IMR-90 (cell line): Measurements from ENCODE around the gene PLOD3. TPM values are rescaled to one million over a fixed set of nuclear protein-coding genes. Genes with fewer than 3 reads are reported as not detected.

Experiments
- ATAC-seq: fragments of 200-7000 bp; cut with Tn5 transposase; 2 replicates; pipeline ENCODE4 v1.9.1; 2020; ENCODE audit warnings: low read depth, mild to moderate bottlenecking, moderate library complexity
- BruUV-seq: library from RNA; stranded (reverse); fragments of 400-500 nt; replicated peaks from 2 replicates; lab custom pipeline; 2021; lab: Mats Ljungman, UMichigan
- CTCF ChIA-PET: fragments of 300-600 bp; formaldehyde crosslinking; extraction: SDS; loops from one replicate; lab custom pipeline; 2021; ENCODE audit warnings: antibody characterized with exemption; lab: Yijun Ruan, JAX
- POLR2A ChIA-PET: fragments of 300-600 bp; sonication (Branson Sonifier 250); formaldehyde crosslinking; loops from one replicate; lab custom pipeline; 2022; ENCODE audit warnings: antibody characterized with exemption; ENCODE audit not compliant: unreplicated experiment; lab: Charles Lee
- DNase-seq: peaks from one replicate; pipeline ENCODE4 v3.0.0; 2013
- H2AFZ ChIP-seq: replicated peaks from 2 replicates; pipeline ENCODE3; 2013; ENCODE audit warnings: low read length, mild to moderate bottlenecking; ENCODE audit not compliant: poor library complexity
- H2AK5ac ChIP-seq: 2 replicates; pipeline ENCODE4 v1.6.1; 2013; ENCODE audit warnings: low read depth, low read length, inconsistent platforms
- H2AK9ac ChIP-seq: replicated peaks from 2 replicates; pipeline ENCODE3; 2013; ENCODE audit warnings: mild to moderate bottlenecking, low read depth, low read length, moderate library complexity; ENCODE audit not compliant: poor library complexity
- H2BK120ac ChIP-seq: 2 replicates; pipeline ENCODE4 v1.6.1; 2013; ENCODE audit warnings: low read depth, low read length, inconsistent platforms
- H2BK15ac ChIP-seq: 3 replicates; pipeline ENCODE4 v1.6.1; 2013; ENCODE audit warnings: low read depth, low read length, inconsistent platforms
- H2BK20ac ChIP-seq: 2 replicates; pipeline ENCODE4 v1.6.1; 2013; ENCODE audit warnings: low read depth, mild to moderate bottlenecking, inconsistent platforms, low read length, moderate library complexity
- H2BK5ac ChIP-seq: 2 replicates; pipeline ENCODE4 v1.6.1; 2013; ENCODE audit warnings: mild to moderate bottlenecking, low read depth, low read length, inconsistent platforms; ENCODE audit not compliant: poor library complexity, severe bottlenecking
- H3K14ac ChIP-seq: replicated peaks from 2 replicates; pipeline ENCODE4 v1.6.1; 2013; ENCODE audit warnings: low read depth, low read length, inconsistent platforms
- H3K18ac ChIP-seq: 2 replicates; pipeline ENCODE4 v1.6.1; 2013; ENCODE audit warnings: low read depth, low read length, control low read depth
- H3K23ac ChIP-seq: 2 replicates; pipeline ENCODE4 v1.6.1; 2013; ENCODE audit warnings: low read depth, low read length, inconsistent platforms
- H3K27ac ChIP-seq: 2 replicates; pipeline ENCODE4 v1.5.1; 2013; ENCODE audit warnings: mild to moderate bottlenecking, control low read depth, low read length; ENCODE audit not compliant: insufficient read depth
- H3K27me3 ChIP-seq: 2 replicates; pipeline ENCODE4 v1.6.1; 2013; ENCODE audit warnings: low read length; ENCODE audit not compliant: control insufficient read depth, insufficient read depth
- H3K36me3 ChIP-seq: 2 replicates; pipeline ENCODE4 v1.6.1; 2013; ENCODE audit warnings: low read length, mixed read lengths; ENCODE audit not compliant: control insufficient read depth, insufficient read depth
- H3K4ac ChIP-seq: 2 replicates; pipeline ENCODE4 v1.6.1; 2013; ENCODE audit warnings: low read depth, low read length, inconsistent platforms
- H3K4me1 ChIP-seq: 2 replicates; pipeline ENCODE4 v1.6.1; 2013; ENCODE audit warnings: low read length, mixed read lengths; ENCODE audit not compliant: control insufficient read depth, insufficient read depth
- H3K4me2 ChIP-seq: 2 replicates; pipeline ENCODE4 v1.6.1; 2013; ENCODE audit warnings: low read depth, mild to moderate bottlenecking, control low read depth, low read length, moderate library complexity
- H3K4me3 ChIP-seq: 2 replicates; pipeline ENCODE4 v1.5.1; 2013; ENCODE audit warnings: low read depth, mild to moderate bottlenecking, control low read depth, low read length, moderate library complexity; ENCODE audit not compliant: insufficient read depth
- H3K56ac ChIP-seq: 2 replicates; pipeline ENCODE4 v1.6.1; 2013; ENCODE audit warnings: low read length, inconsistent platforms; ENCODE audit not compliant: insufficient read depth; ENCODE audit errors: extremely low read depth
- H3K79me1 ChIP-seq, 2 experiments: 2 replicates each; pipeline ENCODE4 v1.6.1; 2013; ENCODE audit warnings: low read length in 2 of 2, inconsistent platforms in 1 of 2, low read depth in 1 of 2
- H3K9ac ChIP-seq: 2 replicates; pipeline ENCODE4 v1.6.1; 2013; ENCODE audit warnings: low read depth, low read length, control low read depth
- H3K9me1 ChIP-seq: 2 replicates; pipeline ENCODE4 v1.6.1; 2013; ENCODE audit warnings: low read length, inconsistent platforms; ENCODE audit not compliant: insufficient read depth
- H3K9me3 ChIP-seq: 2 replicates; pipeline ENCODE4 v1.6.1; 2013; ENCODE audit warnings: low read length; ENCODE audit not compliant: control insufficient read depth, insufficient read depth
- H4K20me1 ChIP-seq: 2 replicates; pipeline ENCODE4 v1.6.1; 2013; ENCODE audit warnings: low read length, inconsistent platforms; ENCODE audit not compliant: insufficient read depth
- H4K5ac ChIP-seq: 2 replicates; pipeline ENCODE4 v1.6.1; 2013; ENCODE audit warnings: mild to moderate bottlenecking, low read depth, low read length, control low read depth
- H4K8ac ChIP-seq, 2 experiments: 2 replicates each; pipeline ENCODE4 v1.6.1; 2013; ENCODE audit warnings: low read depth in 2 of 2, low read length in 2 of 2, control low read depth in 1 of 2, inconsistent platforms in 1 of 2
- H4K91ac ChIP-seq: 2 replicates; pipeline ENCODE4 v1.6.1; 2013; ENCODE audit warnings: low read depth, low read length, inconsistent platforms; ENCODE audit not compliant: insufficient read depth
- BHLHE40 ChIP-seq: fragments of 150-350 bp; IDR thresholded peaks from 2 replicates; pipeline ENCODE4 v1.6.1; 2016; ENCODE audit warnings: mild to moderate bottlenecking, low read depth, low read length
- NFE2L2 ChIP-seq: fragments of 150-350 bp; IDR thresholded peaks from 2 replicates; pipeline ENCODE4 v1.6.1; 2016; ENCODE audit warnings: low read depth, mild to moderate bottlenecking, low read length
- POLR2A ChIP-seq: IDR thresholded peaks from 2 replicates; pipeline ENCODE4 v1.6.1; 2012; ENCODE audit warnings: mild to moderate bottlenecking, low read depth, low read length
- RCOR1 ChIP-seq: IDR thresholded peaks from 2 replicates; pipeline ENCODE4 v1.6.1; 2012; ENCODE audit warnings: mild to moderate bottlenecking, low read length, improper control_type of control experiment; ENCODE audit not compliant: insufficient replicate concordance
- SMC3 ChIP-seq: fragments of 150-350 bp; IDR thresholded peaks from 2 replicates; pipeline ENCODE4 v1.6.1; 2016; ENCODE audit warnings: low read depth, mild to moderate bottlenecking, antibody characterized with exemption, low read length, moderate library complexity
- dilution Hi-C: fragments of 300-500 bp; cut with HindIII; formaldehyde crosslinking; loops from one replicate; pipeline ENCODE4 v1.14.3; 2018; ENCODE audit warnings: low sequenced_read_pairs; ENCODE audit not compliant: unreplicated experiment
- in situ Hi-C: fragments of 300-500 bp; cut with MboI; formaldehyde crosslinking; loops from 3 replicates; pipeline ENCODE4 v1.14.3; 2019; ENCODE audit warnings: low sequenced_read_pairs, inconsistent platforms, mixed read lengths
- intact Hi-C: fragments of 100-400 bp; cut with micrococcal nuclease; formaldehyde crosslinking; loops from 2 replicates; pipeline ENCODE4 v1.10.0; 2022
- polyA plus RNA-seq, 3 experiments: library from polyadenylated mRNA; depleted of rRNA; stranded (reverse); fragments of >200 nt; gene quantifications; 2 replicates each; pipeline ENCODE4 v1.2.3, GENCODE V29; 2012; ENCODE audit warnings: low replicate concordance in 1 of 3
- total RNA-seq: library from RNA; depleted of rRNA; stranded (reverse); fragments of >200 nt; gene quantifications from 2 replicates; pipeline ENCODE4 v1.2.3, GENCODE V29; 2012
- TF ChIP-seq, protein P1 (sequence below): conservative IDR thresholded peaks from 2 replicates; pipeline ENCODE4 v1.5.1; 2012; ENCODE audit warnings: mild to moderate bottlenecking, low read depth, low read length, improper control_type of control experiment

The PLOD3 gene
- total and polyA plus RNA-seq, 2 of the 4 experiments (the other 2 are of a cell fraction), result 21.7 to 159 TPM

DNA sequence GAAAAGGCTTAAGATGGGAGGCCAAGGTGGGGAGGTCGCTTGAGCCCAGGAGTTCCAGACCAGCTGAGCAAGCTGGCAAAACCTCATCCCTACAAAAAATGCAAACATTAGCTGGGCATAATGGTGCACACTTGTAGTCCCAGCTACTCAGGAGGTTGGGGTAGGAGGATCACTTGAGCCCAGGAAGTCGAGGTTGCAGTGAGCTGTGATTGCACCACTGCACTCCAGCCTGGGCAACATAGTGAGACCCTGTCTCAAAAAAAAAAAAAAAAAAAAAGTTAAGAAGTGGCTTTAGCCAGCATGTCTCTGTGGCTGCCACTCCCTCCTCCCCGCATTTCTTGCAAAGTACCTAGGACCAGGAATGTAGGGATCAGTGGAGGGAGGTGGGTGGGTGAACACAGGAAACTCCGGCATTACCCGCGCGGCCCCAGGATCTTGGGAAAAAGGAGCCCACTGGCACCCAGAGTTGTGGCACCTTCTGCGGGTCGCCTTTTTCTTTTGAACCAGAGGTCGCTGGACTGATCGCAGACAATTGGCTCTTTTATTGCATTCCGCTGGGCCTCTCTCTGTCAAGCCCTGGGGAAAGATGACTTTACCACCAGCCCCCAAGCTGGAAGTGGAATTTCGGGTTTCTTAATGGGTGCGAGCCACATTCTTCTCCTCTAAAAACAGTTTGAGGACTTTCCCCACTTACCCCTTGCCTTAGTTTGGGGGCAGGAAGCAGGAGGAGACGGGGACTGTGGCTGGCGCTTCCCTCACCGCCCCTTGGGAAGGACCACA lies 55.5 kb downstream of the PLOD3 start (continued):
- TF ChIP-seq SMC3, result no peak

DNA sequence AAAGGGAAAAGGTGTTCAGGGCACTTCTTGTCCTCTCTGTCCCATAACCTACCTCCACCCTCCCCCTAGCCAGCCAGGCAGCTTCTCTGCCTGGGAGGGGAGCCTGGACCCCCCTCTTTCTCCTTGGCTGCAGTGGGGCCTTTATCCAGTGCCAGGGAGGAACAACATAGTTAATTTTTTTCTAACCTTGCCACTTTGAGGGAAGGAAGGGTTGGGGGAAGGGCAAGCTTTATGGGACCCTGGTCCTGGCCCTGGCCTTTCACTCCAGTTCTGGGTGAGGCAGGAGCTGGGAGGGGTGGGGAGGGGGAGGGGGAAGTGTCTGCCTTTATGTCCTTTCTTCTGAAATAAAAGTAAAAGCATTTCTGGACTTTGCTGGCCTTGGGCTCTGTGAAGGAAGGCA lies 56.5 kb downstream of the PLOD3 start:
- no peak overlapping the region for H2BK120ac ChIP-seq
- H3K18ac ChIP-seq, result no peak overlapping the region
- peaks cover 0 to 29% of the 10 kb centered on the region in 2 experiments; a peak in 3 of 4 replicates for H3K79me1 ChIP-seq
- no peaks in the 10 kb centered on the region for H3K9me3 ChIP-seq
- peaks cover 21% of the 10 kb centered on the region for H4K20me1 ChIP-seq
- H2BK20ac ChIP-seq, result no peak overlapping the region
- no peak overlapping the region for H2BK15ac ChIP-seq
- intact Hi-C loops (no loop called here), in situ Hi-C loops (no loop called here), dilution Hi-C loops (no loop called here)
- no peak overlapping the region for H3K27ac ChIP-seq
- H3K14ac ChIP-seq, result no peak overlapping the region
- no peak for ATAC-seq
- H4K5ac ChIP-seq, result no peak overlapping the region
- H3K9ac ChIP-seq, result no peak overlapping the region
- peaks cover 8% of the 10 kb centered on the region; the same call in 1 of the 2 replicates for H3K27me3 ChIP-seq
- H2AFZ ChIP-seq, result no peak overlapping the region
- no peak overlapping the region for H2AK5ac ChIP-seq
- no peak overlapping the region for H3K56ac ChIP-seq
- H3K4ac ChIP-seq, result no peak overlapping the region
- no peak for DNase-seq
- no peak overlapping the region for H4K91ac ChIP-seq
- POLR2A ChIA-PET, result no interaction called here
- BruUV-seq, result no TSS peak
- peaks cover 9% of the 10 kb centered on the region for H3K4me1 ChIP-seq
- peaks cover 3% of the 10 kb centered on the region for H3K9me1 ChIP-seq
- no peak overlapping the region for H3K23ac ChIP-seq
- H2BK5ac ChIP-seq, result no peak overlapping the region
- CTCF ChIA-PET, result no interaction called here
- no peak overlapping the region for H3K4me3 ChIP-seq
- no peak overlapping the region for H4K8ac ChIP-seq
- no peak overlapping the region for H2AK9ac ChIP-seq
- H3K36me3 ChIP-seq, result peaks cover 28% of the 10 kb centered on the region
- TF ChIP-seq NFE2L2 (no peak), POLR2A (no peak), RCOR1 (no peak), BHLHE40 (no peak)
- TF ChIP-seq, protein P1, sequence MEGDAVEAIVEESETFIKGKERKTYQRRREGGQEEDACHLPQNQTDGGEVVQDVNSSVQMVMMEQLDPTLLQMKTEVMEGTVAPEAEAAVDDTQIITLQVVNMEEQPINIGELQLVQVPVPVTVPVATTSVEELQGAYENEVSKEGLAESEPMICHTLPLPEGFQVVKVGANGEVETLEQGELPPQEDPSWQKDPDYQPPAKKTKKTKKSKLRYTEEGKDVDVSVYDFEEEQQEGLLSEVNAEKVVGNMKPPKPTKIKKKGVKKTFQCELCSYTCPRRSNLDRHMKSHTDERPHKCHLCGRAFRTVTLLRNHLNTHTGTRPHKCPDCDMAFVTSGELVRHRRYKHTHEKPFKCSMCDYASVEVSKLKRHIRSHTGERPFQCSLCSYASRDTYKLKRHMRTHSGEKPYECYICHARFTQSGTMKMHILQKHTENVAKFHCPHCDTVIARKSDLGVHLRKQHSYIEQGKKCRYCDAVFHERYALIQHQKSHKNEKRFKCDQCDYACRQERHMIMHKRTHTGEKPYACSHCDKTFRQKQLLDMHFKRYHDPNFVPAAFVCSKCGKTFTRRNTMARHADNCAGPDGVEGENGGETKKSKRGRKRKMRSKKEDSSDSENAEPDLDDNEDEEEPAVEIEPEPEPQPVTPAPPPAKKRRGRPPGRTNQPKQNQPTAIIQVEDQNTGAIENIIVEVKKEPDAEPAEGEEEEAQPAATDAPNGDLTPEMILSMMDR, result no peak
- H3K4me2 ChIP-seq, result no peak overlapping the region
